Psoas muscle (tissue), 8 donors: ENCODE results near the gene MRPS2. TPM values are rescaled to one million over a fixed set of nuclear protein-coding genes. Genes with fewer than 3 reads are reported as not detected.

Experiments
- ATAC-seq, 4 donors: fragments of 200-7000 bp; cut with Tn5 transposase; one replicate each; pipeline ENCODE4 v1.9.1; 2020; ENCODE audit warnings: moderate library complexity in 3 of 4, mild to moderate bottlenecking in 2 of 4
- DNase-seq, 2 donors: peaks; one replicate each; pipeline ENCODE4 v3.0.0-alpha.2; 2020
- H3K27ac ChIP-seq: fragments of 200-600 bp; one replicate; pipeline ENCODE4 v1.8.0; 2022
- H3K27me3 ChIP-seq, 3 donors: fragments of 200-600 bp in 1 of 3; one replicate each; pipeline versions ENCODE4 v1.6.1 to v1.8.0; 2013 to 2022; ENCODE audit warnings: low read length in 2 of 3, mild to moderate bottlenecking in 2 of 3, moderate library complexity in 1 of 3; ENCODE audit not compliant: insufficient read depth in 3 of 3
- H3K36me3 ChIP-seq, 2 donors: fragments of 200-600 bp in 1 of 2; one replicate each; pipeline versions ENCODE4 v1.6.1 to v1.8.0; 2013 to 2022; ENCODE audit warnings: low read depth in 1 of 2, mild to moderate bottlenecking in 1 of 2, moderate library complexity in 1 of 2; ENCODE audit not compliant: insufficient read depth in 1 of 2
- H3K4me1 ChIP-seq: fragments of 200-600 bp; one replicate; pipeline ENCODE4 v1.8.0; 2022
- H3K4me3 ChIP-seq: fragments of 200-600 bp; one replicate; pipeline ENCODE4 v1.8.0; 2022; ENCODE audit warnings: mild to moderate bottlenecking
- H3K9me3 ChIP-seq: fragments of 200-600 bp; one replicate; pipeline ENCODE4 v1.8.0; 2022
- CTCF ChIP-seq: fragments of 200-600 bp; IDR thresholded peaks from one replicate; pipeline ENCODE4 v1.8.0; 2022; ENCODE audit warnings: antibody characterized with exemption
- WGBS, 3 donors: extraction: QIAGEN DNeasy Blood & Tissue Kit; methylation state at CpG; one replicate each; pipeline versions ENCODE4 v1.1.6 to v1.1.7; 2013; 5-methylcytosine and 5-hydroxymethylcytosine counted together
- intact Hi-C, 2 donors: fragments of 100-400 bp; cut with DNase I; formaldehyde crosslinking; loops; one replicate each; pipeline versions ENCODE4 v1.11.0 to v1.14.2; 2022
- polyA plus RNA-seq, 3 donors: library from polyadenylated mRNA; stranded (reverse); fragments of 200-250 nt; gene quantifications; one replicate each; pipeline ENCODE4 v1.2.3, GENCODE V29; 2013
- total RNA-seq, 4 donors: library from RNA; stranded (reverse); fragmentation: NEBNext Ultra II Directional in 2 of 4; extraction: Animal tissue kit (Norgen Biotek cat#: 25700) in 2 of 4; gene quantifications; one replicate each; pipeline versions ENCODE4 v1.2.1 to v1.2.4, GENCODE V29; 2021 to 2023
- donor health status: healthy with polysubstance abuse.
- donor health status: DM: no; HTN: no; CAD: no; lungs with moderate emphysema.
- donor health status: Bipolar disorder and iron deficiency.
- donor health status: healthy.
- donor health status: DM: yes; HTN: yes; CAD: no.
- donor health status: DM: no; HTN: no; CAD: no.
- donor health status: DM: no; HTN: no; CAD: no.
- donor health status: DM: yes; HTN: yes; CAD: no.

Gene MRPS2
- total and polyA plus RNA-seq, 7 donors = 36.8 to 78.8 (median 47.1) TPM

- Histone ChIP-seq H3K27me3 (peaks cover 0 to 10% (median 0%) of the 10 kb centered on the region in 3 donors), H3K4me1 (no peaks in the 10 kb centered on the region), H3K4me3 (no peak overlapping the region), H3K27ac (no peak overlapping the region), H3K9me3 (no peaks in the 10 kb centered on the region), H3K36me3 (no peaks in the 10 kb centered on the region)
- intact Hi-C loops = no loop called here
- ATAC-seq (no peak), DNase-seq (no peak)
- WGBS, 3 donors = 61 to 68% (median 66%) methylated on average over 25 of the region's 25 CpGs
- TF ChIP-seq CTCF = no peak
Observed at GRCh38 chr9:135516132-135516860, 15.8 kb downstream of the MRPS2 start.

- H3K4me3 ChIP-seq = no peak overlapping the region
- H3K36me3 ChIP-seq = no peaks in the 10 kb centered on the region
- no peaks in the 10 kb centered on the region for H3K4me1 ChIP-seq
- no peak overlapping the region for H3K27ac ChIP-seq
- ATAC-seq (no peak), DNase-seq (no peak)
- no peaks in the 10 kb centered on the region for H3K9me3 ChIP-seq
- peaks cover 0 to 14% (median 4%) of the 10 kb centered on the region in 3 donors for H3K27me3 ChIP-seq
- 87 to 90% (median 89%) methylated on average over 24 of the region's 24 CpGs for WGBS, 3 donors
- intact Hi-C loops = no loop called here
- no peak for TF ChIP-seq CTCF
Observed at GRCh38 chr9:135517407-135517822, 16.9 kb downstream of the MRPS2 start.

GRCh38 chr9:135519179-135519971, 18.9 kb downstream of the MRPS2 start:
- DNase-seq (no peak), ATAC-seq (no peak)
- Histone ChIP-seq H3K9me3 (no peaks in the 10 kb centered on the region), H3K27ac (no peak overlapping the region), H3K4me3 (no peak overlapping the region), H3K4me1 (no peaks in the 10 kb centered on the region), H3K36me3 (no peaks in the 10 kb centered on the region), H3K27me3 (peaks cover 0 to 21% (median 7%) of the 10 kb centered on the region in 3 donors)
- WGBS, 3 donors = 87 to 90% (median 89%) methylated on average over 10 of the region's 10 CpGs
- no peak for TF ChIP-seq CTCF
- intact Hi-C loops = no loop called here

- no peak for TF ChIP-seq CTCF
- ATAC-seq (no peak), DNase-seq (no peak)
- WGBS, 3 donors = 73 to 76% (median 75%) methylated on average over 18 of the region's 18 CpGs
- H3K27me3 ChIP-seq = peaks cover 0 to 26% (median 7%) of the 10 kb centered on the region in 3 donors
- intact Hi-C loops = no loop called here
- no peak within 1 kb of the TSS for H3K27ac ChIP-seq
- no peak within 1 kb of the TSS for H3K4me3 ChIP-seq
- no peaks in the 10 kb centered on the region for H3K36me3 ChIP-seq
- no peaks in the 10 kb centered on the region for H3K4me1 ChIP-seq
- no peaks in the 10 kb centered on the region for H3K9me3 ChIP-seq
Observed at GRCh38 chr9:135520916-135521607, 20.6 kb downstream of the MRPS2 start, which contains the start of gene LCN1. Gene LCN1, plus strand, starts transcription at chr9:135521440. Its CDS starts 58 bp downstream, at chr9:135521498.
